Measurements from ENCODE around the gene TEAD1. TPM values are rescaled to one million over a fixed set of nuclear protein-coding genes. Genes with fewer than 3 reads are reported as not detected.

Gene TEAD1
- total RNA-seq, 1 donor from 2014 or later, result 126 TPM

DNA sequence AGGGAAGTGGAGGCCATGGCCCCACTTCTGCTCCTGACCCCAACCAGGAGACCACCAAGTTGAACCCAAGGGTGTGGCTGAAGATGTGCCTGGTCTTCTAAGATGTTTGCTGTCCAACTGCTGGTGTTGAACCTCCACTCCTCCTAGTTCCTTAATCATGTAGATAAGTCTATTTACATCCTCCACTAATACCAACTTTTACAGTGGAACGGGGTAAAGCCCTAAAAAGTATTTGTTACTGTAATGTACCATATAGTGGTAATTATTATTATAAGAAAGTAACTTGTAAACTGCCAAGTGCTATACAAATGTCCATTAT is 315.9 kb downstream of the TEAD1 start:
- no peak for ATAC-seq

GRCh38 chr11:12991426-12991825 is 317.2 kb downstream of the TEAD1 start:
- intact Hi-C loops (cut with DNase I), result loop anchor here (10.0 kb wide), 1 partner anchor 123 kb away; no protein-coding TSS in a partner anchor
- DNase-seq (ENCODE audit: missing footprints) (no peak), ATAC-seq (no peak)

More for the DNA sequence above, 315.9 kb downstream of the TEAD1 start:
- intact Hi-C loops (cut with DNase I), result loop anchor here (10.0 kb wide), 1 partner anchor 125 kb away; no protein-coding TSS in a partner anchor
- no peak for DNase-seq (ENCODE audit: missing footprints)

- intact Hi-C loops (cut with DNase I), result loop anchor here (10.0 kb wide), 1 partner anchor 121 kb away; no protein-coding TSS in a partner anchor
- ATAC-seq (no peak), DNase-seq (ENCODE audit: missing footprints) (no peak)
Observed at GRCh38 chr11:12993626-12994025, 319.4 kb downstream of the TEAD1 start.

Data from Right ventricle myocardium inferior (tissue), 1 donor.